GM19035 (cell line): Measurements from ENCODE around the gene IRAK1.
A peak's percentile ranks its signal among the peaks of the same experiment; 100 is the strongest.

Experiments
- ATAC-seq: cut with Tn5 transposase; IDR thresholded peaks from one replicate; pipeline ENCODE4 v1.9.1; 2021; ENCODE audit not compliant: unreplicated experiment

The IRAK1 gene

DNA sequence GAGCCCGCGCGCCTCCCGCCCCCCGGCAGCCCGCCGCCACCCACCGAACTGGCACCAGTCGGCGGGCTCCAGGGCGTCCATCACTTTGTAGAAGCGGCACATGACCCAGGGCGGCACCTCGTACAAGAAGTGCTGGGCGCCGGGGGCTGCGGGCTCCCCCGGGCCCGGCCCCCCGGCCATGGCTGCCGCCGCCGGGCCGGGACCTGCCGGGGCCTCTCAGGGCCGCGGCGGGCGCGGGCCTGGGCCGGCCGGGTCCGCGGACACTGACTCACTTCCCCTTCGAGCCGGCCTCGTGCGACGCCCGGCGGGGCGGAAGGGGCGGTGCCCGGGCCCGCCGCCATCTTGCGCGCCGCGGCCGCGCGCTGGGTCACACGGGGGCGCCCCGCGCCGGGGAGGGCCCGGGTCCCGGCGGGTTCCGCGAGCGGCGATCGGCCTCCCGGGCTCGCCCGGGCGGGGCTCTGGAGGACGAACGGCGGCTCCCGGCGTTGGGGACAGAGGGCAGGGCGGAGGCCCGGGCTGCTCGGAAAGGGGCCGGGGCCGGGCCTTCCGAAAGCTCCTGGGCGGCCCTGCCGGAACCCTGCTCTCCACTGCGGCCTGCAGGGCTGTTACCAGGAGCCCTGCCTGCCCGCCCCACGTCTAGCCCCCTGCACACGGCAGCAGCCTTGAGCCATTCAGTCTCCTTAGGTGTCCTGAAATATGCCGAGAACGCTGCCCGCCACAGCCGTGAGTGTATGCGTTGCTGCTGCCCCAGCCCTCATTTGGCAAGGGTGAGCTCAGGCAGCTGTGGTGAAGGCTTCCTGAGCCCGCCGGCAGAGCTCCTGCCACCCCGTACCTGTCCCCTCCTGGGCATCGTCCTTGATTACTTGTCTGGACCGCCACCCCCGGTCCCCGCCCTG lies at the start of gene IRAK1:
TSS of gene IRAK1 (minus strand) at position 270 of the 896 bp plus-strand sequence. CDS start at position 180, 90 bp downstream.
- ATAC-seq, result peak; percentile 73

DNA sequence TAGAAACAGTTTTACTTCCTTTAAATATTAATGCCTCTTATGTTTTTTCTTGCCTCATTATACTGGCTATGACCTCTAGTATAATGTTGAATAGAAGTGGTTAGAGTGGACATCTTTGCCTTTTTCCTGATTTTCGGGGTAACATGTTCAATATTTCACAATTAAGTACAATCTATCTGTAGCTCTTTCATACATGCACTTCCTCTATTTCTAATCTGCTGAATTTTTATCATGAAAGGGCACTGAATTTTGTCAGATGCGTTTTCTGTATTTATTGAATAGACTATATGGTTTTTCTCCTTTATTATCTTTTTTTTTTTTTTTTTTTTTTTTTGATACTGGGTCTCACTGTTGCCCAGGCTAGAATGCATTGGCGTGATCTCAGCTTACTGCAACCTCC lies 48.9 kb upstream of the IRAK1 start:
- ATAC-seq, result no peak

DNA sequence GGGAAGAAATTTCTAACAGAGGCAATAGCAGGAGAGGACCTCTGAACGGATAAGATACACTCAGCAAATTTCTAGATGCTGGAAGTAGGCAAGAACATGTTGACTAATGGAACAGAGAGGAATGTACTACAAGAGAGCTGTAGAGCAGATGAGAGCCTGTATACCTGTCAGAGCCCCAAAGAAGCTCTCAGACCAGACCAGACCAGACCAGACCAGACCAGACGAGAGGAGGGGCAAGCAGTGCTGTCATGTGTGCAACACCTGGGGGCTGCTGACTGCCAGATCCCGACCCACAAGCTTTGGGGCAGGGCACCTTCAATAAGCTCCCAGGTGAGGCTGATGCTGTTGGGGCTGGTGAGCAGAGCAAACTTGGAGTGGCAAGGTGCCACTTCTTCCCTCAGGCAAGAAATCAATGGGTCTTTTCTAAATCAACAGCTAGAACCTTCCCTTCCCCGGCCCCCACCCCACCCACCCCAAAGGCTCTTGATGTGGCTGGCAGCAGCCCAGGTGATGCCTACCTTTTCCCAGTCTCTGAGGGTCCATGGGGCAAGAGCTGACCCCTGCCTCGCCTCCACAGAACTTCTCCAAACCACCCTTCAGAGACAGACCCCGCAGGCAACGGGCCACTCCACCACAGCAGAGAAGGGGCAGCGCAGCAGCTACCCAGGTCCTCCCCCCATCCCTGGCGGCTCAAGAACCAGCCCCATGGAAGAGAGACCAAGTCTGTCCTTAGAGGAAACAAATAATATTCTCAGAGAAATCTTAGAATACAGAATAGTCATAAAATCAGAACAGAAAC lies 45.1 kb upstream of the IRAK1 start:
- ATAC-seq, result no peak

DNA sequence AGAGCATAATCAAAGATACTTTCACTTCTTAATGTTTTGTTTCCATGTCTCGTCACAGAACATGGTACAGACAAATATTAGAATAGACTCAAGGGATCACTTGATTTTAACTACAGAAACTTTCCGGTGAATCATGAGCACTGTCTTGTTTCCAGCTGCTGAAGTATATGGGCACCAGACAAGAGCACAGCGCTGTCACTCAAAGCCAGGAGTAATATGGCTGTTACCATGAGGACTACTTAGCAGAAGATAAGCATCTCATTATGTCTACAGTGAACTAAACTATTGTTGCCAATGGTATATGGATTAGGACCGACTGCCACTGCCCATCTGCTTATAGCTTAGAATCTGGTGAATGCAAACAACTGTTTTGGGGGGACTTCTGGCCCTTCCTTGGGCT lies 43.5 kb upstream of the IRAK1 start:
- no peak for ATAC-seq

DNA sequence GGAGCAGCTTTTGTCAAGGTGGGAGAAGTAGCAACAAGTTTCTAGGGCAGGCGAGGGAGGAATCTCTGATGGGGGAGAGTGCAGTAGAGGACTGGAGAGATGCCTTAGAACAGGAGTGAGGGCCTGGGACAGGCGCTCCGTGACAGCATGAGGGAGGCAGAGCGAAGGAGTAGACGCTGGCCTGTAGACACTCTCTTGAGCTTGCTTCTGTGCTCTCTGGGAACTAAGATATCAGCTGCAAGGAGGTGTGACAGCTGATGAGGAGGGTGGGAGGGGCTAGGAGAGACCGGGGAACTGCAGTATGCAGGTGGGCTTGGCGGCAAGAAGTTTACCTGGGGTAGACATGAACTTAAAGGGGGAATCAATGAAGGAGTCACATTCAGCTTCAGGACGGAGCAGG lies 42.1 kb upstream of the IRAK1 start:
- no peak for ATAC-seq

DNA sequence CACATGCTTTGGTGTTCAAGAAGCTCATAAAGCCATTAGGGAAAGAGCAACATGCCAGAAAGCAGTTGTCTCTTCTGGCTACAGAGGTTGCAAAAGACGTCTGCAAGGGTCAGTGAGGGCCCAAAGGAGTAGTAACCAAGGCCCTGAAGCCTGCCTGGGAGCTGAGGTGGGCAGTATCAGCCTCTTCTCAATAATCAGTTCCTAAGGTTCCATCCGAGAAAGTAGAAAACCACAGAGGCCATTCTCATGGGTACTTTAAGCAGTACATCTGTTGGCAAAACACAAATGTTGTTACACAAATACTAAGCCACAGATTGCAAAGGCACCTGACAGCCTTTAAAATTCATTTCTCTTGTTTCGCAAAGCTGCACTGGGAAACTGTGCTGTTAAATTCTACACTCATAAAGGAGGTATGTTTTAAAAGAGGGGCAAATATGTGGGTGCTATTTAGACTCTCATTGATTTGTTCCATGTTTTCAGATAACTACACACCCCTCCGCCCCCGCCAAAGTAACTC lies 40.1 kb upstream of the IRAK1 start:
- no peak for ATAC-seq

DNA sequence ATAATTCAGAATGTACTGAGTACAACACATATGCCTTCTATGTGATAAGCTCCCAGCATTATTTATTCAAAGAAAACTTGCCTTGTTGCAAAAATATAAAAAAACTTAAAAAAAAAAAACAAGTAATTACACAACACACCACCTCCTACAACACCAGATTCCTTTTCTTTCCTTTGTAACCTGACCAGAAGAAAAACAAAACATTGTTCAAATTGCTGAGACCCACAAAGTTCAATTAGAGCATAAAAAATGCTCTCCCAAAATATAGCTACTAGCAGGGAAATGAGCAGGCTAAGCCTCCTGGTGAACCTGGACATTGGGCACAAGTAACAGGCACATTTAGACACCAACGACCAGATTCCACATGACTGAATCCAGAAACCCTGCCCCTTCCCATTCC lies 39.5 kb upstream of the IRAK1 start:
- no peak for ATAC-seq

DNA sequence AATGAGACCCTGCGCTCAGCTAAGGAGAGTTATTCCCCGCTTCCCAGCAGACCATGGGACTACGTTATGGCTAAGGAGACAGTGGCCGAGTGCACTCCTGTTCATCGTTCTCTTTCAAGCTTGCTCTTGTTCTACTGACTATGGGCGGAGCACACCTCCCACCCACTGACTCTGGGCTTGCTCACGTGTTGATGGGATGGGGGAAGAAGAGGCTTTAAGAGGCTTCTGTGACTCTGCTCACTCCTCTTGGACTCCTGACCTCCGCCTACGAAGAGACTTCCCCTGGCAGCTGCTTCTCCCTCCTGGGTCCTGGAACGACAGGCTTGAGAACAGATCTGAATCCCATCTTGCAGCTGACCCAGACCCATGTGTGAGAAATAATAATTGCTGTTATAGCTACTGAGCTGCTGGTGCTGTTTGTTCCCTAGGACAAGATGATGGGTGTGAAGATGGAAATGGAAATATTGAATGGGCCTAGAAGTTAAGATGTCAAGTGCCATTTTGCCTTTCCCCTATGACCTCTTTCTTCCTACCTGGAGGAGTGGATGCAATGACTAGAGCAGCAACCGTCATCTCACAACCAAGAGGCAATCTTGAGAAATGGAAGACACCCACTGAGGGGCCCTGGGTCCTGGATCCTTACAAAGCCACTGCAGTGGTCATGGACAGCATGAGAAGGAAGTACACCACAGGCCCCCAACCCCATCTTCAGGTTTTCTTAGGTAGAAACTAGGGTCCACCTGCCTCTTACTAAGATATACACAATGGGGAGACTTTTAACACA lies 38.7 kb upstream of the IRAK1 start:
- no peak for ATAC-seq

DNA sequence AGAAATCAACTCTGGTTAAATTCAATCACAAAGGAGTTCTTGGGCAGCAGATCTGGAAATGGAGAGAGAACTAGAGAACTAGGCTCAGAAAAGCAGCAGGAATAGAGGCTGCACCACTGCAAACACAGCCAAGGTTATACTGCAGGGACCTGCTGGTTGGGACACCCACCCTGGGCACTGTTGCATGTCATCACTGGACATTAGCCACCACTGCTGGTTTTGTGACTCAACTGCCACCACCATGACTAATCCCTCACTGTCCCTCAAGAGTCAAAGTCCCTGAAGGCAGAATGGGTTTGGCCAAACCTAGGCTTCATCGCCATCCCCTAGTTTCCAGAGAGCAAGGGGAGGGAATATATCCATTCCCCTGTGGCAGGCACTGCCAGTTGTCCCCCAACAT lies 38.1 kb upstream of the IRAK1 start:
- ATAC-seq, result no peak

DNA sequence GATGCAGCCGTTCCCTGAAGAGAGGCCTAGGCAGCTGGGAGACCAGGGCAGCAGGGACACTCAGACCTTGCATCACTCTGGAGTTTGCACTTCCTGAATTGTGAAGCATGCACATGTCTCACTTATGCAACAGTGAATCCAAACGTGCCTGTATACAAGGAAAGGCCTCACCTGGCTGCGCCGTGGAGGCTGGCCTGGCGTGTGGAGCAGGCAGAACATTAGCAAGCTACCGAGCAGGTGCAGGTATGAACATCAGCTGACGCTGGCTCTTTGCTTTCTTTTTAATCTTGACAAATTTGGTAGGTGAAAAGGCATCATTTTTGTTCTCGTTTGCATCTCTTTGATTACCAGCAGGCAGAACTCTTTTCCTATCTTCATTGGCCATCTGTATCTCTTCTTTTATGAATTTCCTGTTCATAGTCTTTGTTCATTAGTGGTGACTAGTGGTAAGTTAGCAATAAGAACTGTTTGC lies 37.1 kb upstream of the IRAK1 start:
- no peak for ATAC-seq

DNA sequence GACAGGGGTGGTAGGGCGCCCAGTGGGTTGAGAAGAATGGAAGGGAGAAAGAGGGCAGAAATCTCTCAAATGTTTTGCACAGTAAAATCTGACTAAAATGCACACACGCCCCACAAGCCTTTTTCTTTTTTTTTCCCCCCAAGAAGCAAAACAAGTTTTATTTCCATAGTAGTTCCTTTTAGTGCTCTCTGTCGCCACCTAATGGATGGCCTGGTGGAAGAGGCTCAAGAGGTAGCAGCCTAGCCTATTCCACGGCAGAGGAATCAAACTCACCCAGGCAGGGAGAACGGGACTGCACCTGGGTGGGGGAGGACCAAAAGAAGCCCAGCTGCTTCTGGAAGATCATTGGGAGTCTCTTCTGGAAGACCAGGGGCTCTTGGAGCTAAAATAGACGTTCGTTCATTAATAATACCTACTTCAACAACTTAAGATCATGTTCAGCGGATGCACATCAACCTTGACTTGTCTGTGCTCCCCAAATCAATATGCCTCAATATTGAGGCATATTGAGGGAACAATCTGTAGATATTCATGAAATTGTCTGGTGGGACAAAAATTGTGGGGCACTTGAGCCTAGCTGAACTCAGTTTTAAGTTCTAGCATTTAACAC lies 31.6 kb upstream of the IRAK1 start:
- ATAC-seq, result no peak

DNA sequence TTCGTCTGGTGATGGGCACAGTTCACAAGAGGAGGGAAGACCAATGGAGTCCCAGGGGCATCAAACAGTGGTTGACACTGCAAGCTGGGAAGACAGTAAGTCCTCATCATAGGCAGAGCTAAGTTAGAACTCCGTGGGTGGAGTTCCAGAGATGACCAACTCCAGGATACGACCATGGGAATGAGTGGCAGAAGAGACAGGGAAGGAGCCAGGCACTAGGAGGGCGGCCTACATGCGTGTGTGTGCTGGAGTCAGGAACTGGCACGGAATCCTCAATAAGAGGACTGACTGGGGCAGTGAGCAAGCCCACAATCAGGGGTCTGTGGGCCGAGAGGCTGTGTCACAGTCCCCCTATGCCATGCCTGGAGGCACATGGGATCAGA lies 30.4 kb upstream of the IRAK1 start:
- ATAC-seq, result no peak

DNA sequence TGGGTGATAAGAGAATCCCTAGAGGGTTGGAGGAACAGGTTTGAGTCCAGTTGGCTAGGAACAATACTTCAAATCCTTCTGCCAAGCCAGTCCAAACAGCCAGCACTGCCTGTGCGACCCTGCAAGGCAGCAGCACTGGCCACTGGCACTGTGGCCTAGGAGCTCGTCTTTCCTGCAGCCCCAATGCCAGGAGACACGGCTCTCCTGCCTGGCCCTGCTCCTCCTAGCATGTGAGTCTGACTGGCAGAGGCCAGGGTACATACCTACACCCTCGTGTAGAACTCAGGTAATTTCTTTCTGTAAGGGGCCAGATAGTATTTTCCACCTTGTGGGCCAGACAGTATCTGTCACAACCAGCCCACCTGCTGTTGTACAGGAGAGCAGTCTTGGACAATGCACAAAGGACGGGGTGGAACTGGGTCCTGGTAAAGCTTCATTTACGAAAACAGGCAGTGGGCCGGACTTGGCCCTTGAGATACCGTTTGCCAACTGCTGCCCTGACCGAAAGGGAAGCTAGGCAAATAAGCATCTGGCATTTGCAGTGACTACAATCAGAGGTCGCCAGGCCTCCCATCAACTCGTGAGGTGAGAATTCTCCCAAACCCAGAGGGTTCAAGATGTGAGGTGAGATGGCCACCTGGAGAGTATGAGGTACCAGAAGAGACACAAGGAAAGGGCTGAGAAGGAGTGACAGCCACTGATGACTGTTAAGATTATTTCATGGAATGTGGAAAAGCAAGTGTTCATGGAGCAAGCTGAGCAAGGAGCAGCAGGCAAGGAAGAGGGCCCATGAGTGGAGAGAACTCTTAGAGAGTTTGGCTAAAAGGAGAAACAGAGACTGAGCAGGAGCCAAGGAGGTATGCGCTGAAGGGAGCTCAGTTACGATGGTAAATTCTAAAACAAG lies 29.8 kb upstream of the IRAK1 start:
- no peak for ATAC-seq

DNA sequence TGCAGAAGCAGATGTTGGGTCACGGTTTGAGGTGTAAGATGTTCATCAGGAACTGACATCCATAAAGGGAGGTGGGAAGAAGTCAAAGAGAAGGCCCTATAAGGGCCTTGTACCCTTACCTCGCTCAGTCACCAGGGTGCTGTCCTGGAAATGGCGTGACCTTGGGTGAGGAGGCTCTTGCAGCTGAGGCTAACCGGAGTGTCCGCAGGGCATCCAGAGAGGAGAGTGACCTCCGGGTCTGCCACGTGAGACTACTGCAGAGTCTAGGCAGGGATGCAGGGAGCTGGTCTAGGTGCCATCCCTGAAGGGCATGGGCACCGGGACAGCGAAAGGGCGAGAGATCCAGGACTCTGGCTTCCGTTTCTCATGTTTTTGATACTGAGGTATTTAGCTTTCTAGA lies 28.7 kb upstream of the IRAK1 start:
- no peak for ATAC-seq

DNA sequence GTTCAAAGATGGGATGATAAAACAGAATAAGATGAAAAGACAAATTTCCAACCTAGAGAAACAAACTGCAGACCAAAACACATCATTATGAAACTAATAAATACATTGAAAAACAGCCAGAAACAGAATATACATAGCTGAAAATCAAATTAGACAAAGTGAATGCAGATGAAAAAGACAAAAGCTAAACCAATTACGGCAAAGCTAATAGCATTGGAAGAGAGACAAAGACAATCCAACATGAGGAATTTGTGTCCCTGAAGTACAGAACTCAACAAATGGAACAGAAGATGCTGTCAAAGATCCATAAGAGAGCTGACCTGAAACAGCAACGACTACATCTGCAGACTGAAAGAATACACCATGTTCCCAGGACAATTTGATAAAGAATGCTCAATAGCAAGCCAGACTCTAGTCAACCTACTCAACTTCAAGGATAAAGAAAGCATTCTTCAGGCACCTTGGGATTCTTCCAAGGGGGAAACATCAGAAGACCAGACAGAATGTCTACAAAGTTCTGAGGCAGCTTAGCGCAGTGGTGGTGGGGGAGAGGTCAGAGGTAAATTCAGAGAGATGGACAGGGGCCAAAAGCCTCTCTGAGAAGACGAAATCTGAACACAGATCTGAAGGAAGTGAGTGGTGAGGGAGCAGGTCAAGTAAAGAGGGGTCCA lies 27.4 kb upstream of the IRAK1 start:
- ATAC-seq, result no peak

DNA sequence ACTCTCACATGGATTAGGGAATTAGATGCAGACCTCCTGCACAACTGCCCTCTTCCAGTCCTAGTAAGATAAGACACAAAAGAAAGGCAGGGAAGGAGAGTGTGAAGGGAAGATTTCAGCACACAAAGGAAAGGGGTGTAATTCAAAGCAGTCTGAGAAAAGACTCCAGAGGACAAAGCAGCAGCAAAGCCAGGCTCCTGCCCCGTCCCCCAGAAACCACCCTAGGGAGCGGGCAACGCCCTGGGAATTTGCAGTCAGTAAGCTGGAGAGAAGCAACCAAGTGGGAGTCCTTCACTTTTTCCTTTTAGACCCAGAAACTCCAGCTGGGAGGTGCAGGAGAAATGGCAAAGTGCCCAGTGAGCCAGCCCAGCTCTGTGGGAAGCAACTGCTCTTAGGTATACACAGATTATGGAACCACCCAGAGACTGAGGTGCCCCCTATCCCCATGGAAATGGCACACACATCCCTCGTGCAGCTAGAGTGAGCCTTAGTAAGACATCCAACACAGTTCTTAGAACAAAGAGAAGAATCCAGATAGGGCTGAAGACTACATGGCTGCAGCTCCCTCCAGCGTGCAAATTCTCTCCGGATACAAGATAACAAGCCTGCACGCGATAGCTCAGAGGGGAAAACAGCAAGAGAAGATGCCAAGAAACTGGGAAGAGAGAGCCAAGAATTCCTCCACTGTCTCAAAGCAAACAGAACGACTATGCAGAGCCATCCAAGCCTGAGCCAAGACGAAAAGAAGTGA lies 26.5 kb upstream of the IRAK1 start:
- ATAC-seq, result no peak

DNA sequence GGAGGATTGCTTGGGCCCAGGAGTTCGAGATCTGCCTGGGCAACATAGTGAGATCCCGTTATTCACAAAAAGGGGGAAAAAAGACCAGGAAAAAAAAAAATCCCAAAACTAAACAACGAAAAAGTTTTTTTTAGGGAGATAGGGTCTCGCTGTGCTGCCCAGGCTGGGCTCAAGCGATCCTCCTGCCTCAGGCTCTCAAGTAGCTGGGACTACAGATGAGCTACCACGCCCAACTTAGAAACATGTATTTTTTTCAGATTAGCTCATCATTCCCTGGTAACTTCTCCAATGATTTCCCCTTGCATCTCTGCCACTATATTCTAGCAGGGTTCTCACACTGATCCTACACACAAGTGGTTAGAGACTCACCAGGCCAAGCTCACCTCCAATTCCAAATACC lies 24.4 kb upstream of the IRAK1 start:
- no peak for ATAC-seq

DNA sequence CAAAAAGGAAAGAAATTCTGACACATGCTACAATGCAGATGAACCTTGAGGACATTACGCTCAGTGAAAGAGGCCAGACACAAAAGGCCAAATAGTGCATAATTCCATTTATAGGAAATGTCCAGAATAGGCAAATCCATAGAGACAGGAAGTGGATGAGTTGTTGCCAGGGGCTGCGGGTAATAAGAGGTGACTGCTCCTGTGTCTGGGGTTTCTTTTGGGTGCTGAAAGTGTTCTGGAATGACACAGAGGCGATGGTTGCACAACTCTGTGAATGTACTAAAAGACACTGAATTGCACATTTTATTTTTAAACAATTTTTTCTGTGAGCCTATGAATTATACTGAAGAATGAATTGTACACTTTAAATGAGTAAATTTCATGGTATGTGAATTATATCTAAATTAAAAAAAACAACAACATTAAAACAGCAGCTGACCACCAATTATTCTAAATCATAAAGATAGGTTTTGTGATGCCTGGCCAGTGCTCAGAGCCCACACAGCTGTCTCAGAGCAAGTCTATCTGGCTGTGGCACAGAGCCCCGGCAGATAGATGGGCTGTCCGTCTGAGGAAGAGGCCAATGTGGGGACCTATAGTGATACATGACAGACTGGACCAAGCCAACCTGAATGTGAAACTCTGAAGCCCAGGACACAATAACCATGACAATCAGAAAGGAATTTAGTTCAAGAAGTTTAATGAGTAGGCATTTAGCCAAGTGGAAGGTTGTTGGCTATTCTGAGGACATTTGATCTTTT lies 23.5 kb upstream of the IRAK1 start:
- no peak for ATAC-seq
